NCI-H1436 treated with DMSO at 0.1 percent for 48 hours (cell line): ENCODE data around the gene TEX54.
"Not testable (repeated sequence)": the region's sequence is repeated elsewhere in the genome, so short reads cannot be mapped to it uniquely, and the experiment has no call there.

Experiments used
- DNase-seq: peaks from one replicate; lab custom pipeline; 2025; lab: John Stamatoyannopoulos, UW

The TEX54 gene

DNA sequence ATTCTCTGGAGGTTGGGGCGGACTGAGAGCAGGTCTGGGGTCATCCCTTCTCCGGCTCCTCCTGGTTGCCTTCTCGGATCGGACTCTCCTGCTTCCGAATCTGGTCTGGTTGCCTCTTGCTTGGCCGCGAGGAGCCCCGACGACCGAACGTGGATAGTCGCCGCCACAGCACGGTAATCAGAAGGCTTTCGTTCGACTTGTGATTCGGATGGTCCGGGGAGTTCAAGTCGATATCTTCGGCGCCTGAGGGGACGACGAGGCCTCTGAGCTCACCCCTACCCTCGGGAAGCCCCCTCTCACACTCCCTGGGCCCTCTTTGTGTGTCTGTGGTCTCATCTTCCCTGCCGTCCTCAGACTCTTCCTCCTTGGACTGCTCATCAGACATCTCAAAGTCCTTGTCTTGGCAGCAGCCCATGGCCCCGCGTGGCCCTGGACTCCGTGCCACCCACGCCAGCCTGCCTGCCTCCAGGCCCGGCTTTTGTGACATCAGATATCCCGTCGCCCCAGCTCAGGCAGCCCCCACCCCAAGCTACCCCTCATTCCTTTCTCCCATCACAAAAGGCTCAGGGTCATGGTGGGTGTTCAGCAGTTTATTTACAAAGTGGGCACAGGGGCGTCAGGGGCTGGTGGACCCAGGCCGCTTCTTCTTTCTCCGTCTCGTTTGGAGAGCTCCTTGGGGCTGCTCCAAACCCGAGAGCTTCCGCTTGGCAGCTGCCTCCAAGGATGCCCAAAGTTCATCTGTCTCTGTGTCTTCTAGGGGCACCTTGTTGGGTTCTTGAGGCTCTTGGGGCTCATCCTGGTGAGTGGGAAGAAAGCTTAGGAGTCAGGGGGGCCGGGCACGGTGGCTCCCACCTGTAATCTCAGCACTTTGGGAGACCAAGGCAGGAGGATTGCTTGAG is at the start of gene TEX54:
Gene TEX54, minus strand, starts transcription at position 506 of the 899 bp plus-strand sequence.
- DNase-seq: no peak

DNA sequence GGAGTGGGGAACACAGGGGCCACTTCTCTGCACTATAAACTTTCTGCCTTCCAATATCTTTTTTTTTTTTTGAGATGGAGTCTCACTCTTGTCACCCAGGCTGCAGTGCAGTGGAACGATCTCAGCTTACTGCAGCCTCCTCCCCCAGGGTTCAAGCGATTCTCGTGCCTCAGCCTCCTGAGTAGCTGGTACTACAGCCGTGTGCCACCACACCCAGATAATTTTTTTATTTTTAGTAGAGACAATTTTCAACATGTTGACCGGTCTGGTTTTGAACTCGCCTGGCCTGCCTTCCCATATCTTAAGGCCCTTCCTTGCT is 49.7 kb upstream of the TEX54 start:
- DNase-seq: no peak

DNA sequence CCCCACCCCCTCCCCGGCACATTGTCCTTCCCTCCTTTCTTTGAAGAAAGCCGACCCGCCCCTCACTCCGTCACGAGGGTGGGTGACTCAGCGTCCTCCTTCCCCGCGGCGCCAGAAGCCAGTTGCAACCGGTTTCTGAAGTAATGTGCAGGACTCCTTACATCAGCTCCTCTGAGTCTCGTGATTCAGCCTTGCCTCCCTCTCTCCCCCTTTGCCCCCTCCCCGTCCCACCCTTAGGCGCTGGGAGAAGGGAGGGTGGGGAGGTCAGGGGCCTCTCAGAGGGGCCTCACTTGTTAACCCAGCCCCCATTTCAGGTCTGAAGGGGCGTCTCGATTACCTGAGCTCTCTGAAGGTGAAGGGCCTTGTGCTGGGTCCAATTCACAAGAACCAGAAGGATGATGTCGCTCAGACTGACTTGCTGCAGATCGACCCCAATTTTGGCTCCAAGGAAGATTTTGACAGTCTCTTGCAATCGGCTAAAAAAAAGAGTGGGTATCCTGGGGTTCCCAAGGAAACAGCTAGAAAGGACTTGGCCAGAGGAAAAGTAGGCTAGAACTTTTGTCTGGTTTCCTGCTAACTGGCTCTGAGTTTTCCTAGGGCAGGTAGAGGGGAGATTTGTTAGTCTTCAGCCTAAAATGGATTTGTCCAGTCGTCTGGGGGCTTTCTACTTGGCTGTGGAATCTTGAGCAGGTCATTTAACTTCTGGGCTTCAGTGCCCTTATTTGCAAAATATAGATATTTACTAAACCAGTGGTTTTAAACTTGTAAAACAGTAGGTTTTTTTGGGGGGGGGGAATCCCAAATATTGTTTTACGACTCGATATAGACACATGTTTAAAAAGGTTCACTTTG is 49.2 kb upstream of the TEX54 start:
- peak; percentile 76 for DNase-seq

- DNase-seq: no peak
Observed at GRCh38 chr11:62880803-62881578, 48.4 kb upstream of the TEX54 start, which contains the start of gene SLC3A2. TSS of gene SLC3A2 (plus strand) at chr11:62880896. CDS start at chr11:62881024, 128 bp downstream.

DNA sequence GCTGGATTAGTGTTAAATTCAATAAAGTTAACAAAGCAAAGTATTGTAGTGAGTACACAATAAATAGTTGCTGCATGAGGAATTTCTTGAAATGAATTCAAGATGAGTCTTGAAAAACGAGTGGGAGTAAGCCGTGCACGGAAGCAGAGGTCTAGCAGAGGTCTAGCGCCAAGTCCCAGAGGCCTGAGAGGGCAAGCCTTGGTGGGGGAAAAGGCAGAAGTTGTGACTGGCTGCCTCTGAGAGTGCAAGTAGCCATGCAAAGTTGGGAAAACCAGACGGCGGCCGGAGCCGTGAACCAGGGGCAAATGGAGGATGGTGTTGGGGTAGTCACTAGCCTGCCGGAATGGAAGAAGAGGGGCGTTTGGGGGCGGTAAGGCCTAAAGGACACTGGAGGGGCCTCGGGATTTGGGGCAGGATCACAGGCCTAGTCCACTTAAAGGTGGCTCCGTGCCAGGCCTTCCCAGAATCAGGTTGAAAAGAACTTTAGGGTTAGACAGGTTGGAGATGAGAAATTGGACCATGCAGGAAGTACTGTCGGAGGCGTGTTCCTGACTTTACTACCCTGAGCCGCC is 47.7 kb upstream of the TEX54 start:
- peak; percentile 13 for DNase-seq

DNA sequence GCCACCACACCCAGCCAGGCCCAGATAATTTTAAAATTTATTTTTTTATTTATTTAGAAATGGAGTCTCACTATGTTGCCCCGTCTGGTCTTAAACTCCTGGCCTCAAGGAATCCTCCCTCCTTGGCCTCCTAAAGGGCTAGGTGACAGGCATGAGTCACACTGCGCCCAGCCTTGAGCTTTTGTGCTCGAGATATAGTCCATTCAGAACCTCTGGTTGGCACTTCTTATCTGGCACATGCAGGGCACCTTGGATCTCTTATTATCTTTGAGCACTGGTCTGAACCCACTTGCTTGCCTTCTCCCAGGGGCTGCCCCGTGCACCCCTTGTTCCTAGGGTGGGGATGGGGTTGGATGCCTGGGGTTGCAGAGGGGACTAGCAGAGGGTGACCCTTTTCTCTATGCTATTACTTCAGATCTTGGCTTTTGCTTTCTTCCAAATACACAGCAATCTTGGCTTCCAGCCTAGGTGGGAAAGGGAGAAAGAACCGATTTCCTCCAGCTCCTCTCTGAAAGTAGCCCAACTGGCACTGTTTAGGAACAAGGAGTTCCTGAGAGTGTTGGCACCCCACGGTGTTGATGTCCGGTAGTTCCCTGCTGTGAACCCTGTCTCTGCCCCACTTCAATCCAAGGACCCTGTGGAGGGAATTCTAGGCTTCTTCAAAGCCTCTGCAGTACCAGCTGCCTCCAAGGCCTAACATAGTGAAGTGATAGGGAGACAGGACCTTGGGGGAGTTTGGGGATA is 46.8 kb upstream of the TEX54 start:
- DNase-seq: no peak

- DNase-seq: no peak
Observed at GRCh38 chr11:62876712-62877111, 44.1 kb upstream of the TEX54 start.

DNA sequence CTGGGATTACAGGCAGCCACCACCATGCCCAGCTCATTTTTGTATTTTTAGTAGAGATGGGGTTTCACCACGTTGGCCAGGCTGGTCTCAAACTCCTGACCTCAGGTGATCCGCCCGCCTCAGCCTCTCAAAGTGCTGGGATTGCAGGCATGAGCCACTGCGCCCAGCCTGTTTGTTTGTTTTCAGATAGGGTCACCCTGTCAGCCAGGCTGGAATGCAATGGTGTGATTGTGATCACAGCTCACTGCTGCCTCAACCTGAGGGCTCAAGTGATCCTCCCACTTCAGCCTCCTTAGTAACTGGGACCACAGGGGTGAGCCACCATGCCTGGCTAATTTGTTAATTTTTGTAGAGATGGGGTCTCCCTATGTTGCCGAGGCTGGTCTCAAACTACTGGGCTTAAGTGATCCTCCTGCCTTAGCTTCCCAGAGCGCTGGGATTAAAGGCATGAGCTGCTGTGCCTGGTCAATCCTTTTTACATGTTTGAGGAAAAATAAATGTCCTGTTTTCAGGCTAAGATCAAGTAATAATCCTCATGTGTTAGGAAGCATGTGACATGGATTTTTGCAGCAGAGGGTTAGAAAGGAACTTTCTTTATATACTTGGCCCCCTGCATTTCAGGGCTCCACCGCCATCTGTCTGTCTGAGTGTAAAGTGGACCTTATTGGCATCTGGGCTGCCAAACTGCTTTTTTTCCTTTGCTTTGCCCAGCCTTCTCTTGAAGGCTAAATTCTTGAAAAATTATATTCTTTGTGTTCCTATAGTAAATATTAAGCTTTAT is 43.2 kb upstream of the TEX54 start:
- DNase-seq: no peak

DNA sequence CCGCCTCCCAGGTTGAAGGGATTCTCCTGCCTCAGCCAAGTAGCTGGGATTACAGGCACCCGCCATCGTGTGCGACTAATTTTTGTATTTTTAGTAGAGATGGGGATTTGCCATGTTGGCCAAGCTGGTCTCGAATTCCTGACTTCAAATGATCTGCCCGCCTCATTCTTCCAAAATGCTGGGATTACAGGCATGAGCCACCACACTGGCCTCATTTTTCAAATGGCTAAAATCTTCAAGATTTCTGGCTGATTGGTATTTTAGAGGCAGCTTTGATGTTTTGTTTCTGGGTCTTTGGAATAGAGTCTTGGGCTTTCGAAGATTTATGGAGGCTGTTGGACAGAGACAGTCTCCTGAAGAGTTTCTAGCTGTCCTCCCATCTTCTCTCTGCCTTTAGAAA is 42.2 kb upstream of the TEX54 start:
- DNase-seq: no peak

DNA sequence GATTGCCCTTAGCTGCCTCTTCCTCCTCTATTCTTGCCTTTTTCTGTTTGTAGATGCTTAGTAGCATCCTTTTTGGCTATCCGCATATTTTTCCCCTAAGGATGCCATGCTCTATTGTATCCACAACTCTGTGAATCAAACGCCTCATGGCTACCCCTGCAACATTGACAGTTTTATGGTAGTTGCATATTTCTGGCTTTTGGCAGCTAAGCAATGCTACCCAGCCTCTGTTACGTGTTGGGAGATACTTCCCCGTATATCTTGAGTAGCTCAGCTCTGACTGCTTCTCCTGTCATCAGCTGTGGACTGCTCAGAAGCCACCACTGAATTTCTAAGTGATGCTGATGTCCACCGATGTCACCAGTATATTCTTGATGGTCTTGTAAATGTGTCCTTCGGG is 33.0 kb upstream of the TEX54 start:
- no peak for DNase-seq

- no peak for DNase-seq
Observed at GRCh38 chr11:62863687-62864335, 31.2 kb upstream of the TEX54 start.

- not testable (repeated sequence) for DNase-seq
Observed at GRCh38 chr11:62861564-62862192, 29.0 kb upstream of the TEX54 start.

GRCh38 chr11:62860835-62861563 is 28.4 kb upstream of the TEX54 start:
- DNase-seq: no peak

DNA sequence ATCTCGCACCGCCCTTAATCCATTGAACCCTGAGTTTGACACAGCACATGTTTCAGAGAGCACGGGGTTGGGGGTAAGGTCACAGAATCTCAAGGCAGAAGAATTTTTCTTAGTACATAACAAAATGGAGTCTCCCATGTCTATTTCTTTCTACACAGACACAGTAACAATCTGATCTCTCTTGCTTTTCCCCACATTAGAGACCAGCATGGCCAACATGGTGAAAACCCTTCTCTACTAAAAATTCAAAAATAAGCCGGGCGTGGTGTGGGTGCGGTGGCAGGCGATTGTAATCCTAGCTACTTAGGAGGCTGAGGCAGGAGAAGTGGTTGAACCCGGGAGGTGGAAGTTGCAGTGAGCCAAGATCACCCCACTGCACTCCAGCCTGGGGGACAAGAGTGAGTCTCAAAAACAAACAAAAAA is 26.7 kb upstream of the TEX54 start:
- DNase-seq: not testable (repeated sequence)

- no peak for DNase-seq
Observed at GRCh38 chr11:62858201-62858600, 25.6 kb upstream of the TEX54 start.

- DNase-seq: no peak
Observed at GRCh38 chr11:62857541-62857982, 24.9 kb upstream of the TEX54 start.

DNA sequence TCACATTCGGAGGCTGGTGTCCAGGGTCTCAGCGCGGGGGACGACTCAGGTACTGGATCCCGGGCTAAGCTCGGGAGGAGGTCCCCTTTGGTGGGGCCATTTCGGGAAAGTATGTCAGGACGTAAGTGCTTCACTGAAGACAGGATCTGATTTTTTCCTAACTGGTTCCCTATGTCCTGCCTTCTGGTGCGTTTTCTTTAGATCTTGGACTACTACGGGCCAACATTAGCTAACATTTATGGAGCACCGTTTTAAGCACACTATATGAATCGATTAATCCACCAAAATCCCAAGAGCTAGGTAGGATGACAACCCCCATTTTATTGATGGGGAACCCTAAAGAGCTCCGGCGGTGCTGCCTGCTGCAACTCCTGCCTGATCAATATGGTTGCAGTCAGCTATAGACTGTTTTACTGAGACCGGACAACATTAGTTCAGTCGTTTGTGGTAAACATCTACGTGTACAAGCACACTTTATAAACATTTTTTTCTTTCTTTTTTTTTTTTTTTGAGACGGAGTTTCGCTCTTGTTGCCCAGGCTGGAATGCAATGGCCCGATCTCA is 23.8 kb upstream of the TEX54 start:
- no peak for DNase-seq
